ENCODE data around the gene GAPDHS.

The GAPDHS gene

DNA sequence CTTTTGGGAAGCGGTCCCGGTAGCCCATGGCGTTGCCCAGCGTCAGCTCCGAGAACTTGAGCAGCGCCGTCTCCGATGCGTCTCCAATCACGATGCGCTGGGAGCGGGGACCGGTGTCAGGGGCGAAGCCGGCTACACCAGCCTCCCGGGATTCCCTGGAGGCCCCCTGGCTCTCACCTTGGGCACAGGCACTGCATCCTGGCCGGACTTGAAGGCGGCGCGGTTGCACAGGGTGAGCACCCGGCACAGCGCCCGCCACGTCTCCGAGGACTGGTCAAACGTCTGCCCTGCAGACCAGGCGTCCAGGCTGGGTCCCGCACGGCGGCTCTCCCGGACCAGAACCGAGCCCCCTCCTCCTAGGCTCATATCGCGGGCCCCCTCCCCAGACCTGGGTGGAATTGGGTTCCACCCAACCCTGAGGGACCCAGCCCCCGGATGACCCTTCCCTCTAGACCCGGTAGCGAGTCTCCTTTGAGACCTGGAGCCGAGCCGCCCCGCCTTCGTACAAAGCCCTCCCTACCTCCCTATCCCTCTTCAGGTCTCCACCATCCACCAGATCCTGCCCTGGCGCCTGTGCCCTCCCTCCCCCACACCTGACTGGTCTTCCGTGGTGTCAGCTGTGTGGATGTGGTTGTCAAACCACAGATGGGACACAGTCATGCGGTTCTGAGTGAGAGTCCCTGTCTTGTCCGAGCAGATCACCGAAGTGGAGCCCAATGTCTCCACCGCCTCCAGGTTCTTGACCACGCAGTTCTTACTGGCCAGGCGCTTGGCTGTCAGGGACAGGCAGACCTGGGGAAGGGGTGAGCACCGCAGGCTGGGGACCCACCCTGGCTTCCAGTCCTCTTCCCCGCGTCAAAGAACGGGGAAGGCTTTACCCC lies 25.4 kb downstream of the GAPDHS start:
- no peak for DNase-seq

DNA sequence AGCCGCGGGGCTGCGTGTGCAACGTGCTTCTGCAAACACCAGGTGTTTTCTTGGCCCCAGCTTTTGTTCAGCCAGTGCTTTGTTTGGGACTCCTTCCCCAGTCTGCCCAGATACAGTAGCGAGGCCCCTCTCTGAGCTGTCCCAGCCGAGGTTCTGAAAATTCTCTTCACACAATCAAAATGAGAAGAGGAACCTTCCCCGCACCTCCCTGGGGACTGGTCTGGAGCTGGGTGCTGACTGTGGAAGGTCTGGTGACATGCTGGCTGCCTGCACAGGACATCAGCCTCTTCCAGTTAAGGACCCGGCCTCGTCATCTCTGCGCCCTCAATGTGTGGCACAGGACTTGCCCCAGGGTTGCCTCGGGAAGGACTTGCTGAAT lies 26.0 kb downstream of the GAPDHS start:
- peak; percentile 13 to 20 for DNase-seq

DNA sequence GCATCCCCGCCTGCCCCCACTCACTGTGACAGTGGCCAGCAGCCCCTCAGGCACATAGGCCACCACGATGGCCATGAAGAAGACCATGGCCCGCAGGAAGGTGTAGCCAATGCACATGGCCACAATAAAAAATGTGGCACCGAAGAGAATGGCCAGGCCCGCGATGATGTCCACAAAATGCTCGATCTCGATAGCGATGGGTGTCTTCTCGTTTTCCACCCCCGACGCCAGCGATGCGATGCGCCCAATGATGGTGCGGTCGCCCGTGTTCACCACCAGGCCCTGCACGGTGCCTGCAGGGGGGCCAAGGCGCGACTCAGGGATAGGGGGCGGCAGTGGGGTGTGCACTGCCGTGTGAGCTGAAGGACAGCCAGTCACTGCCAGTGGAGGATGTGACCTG lies 26.5 kb downstream of the GAPDHS start:
- no peak for DNase-seq

DNA sequence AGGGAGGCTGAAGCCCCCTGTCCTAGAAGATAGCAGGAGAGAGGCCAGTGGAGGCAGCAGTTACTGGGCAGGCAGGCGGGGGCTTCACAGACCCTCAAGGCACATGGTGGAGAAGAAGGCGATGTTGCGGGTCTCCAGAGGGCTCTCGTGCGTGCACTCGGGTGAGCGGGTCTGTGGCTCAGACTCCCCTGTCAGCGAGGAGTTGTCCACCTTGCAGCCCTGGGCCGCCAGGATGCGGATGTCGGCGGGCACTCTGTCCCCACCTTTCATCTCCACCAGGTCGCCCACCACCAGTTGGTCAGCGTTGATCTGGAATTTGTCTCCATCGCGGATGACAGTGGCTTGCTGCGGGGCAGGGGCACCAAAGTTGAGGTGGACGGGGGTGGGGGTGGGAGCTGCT lies 27.0 kb downstream of the GAPDHS start:
- no peak for DNase-seq

DNA sequence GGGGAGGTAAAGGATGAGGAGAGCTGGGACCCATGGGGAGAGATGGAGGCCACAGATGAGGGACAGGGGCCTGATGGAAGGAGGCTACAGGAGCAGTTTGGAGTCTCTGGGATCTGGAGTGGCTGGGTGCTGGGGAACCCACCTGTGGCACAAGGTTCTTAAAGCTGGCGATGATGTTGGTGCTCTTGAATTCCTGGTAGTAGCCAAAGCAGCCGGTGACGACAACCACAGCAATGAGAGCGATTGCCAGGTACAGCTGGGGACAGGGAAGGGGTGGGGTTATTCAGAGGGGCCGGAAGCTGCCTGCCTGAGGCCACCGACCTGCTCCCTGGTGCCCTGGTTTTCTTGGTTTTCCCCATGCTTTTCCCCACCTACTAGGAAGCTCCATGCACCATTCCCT lies 27.4 kb downstream of the GAPDHS start:
- DNase-seq = no peak

DNA sequence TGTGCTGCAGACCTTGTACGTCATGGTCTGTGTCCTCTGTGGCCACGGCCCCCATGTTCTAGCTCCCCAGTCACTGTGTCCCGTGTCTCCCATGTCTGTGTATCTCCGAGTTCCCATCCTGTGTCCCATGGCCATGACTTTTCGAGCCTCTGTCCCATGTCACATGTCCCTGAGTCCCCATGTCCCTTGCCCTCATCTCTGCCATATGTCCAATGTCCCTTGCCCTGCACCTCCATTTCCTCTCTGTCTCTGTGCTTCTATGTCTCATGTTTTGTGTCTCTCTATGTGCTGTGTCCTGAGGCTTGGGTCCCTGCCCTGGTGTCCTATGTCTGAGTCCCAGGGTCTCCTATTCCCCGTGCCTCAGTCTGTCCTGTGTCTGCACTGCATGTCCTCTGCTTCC lies 28.2 kb downstream of the GAPDHS start:
- DNase-seq = no peak

DNA sequence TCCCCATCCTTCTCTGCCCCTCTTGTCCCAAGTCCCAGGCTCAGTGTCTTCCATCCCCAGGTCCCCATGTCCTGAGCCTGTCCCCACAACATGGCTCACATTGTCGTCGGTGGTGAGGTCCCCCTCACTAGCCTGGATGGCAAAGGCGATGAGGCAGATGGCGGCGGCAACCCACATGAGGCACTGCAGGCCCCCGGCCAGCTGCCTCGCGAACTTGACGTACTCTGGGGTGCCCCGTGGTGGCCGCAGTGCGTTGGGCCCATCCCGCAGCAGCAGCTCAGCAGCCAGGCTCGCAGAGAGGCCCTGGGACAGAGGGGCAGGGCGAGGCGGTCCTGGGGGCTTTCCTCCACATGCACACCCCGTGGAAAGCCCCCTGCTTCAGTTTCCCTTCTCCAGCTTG lies 29.1 kb downstream of the GAPDHS start:
- DNase-seq = no peak

DNA sequence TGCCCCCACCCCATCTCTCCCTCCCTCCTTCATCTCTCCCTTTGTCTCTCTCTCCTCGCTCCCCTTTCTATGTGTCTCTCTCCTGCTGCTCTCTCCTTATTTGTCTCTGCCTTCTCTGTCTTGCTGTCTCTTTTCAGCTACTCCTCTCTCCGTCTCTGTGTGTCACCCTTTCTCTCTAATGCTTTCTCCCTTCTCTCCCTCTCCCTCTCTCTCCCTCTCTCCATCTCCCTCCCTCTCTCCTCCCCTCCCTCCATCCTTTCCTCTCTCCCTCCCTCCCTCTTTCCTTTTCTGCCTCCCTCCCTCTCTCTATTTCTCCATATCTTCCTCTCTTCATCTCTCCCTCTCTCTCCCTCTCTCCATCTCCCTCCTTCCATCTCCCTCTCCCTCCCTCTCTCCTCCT lies 29.5 kb downstream of the GAPDHS start:
- no peak for DNase-seq

DNA sequence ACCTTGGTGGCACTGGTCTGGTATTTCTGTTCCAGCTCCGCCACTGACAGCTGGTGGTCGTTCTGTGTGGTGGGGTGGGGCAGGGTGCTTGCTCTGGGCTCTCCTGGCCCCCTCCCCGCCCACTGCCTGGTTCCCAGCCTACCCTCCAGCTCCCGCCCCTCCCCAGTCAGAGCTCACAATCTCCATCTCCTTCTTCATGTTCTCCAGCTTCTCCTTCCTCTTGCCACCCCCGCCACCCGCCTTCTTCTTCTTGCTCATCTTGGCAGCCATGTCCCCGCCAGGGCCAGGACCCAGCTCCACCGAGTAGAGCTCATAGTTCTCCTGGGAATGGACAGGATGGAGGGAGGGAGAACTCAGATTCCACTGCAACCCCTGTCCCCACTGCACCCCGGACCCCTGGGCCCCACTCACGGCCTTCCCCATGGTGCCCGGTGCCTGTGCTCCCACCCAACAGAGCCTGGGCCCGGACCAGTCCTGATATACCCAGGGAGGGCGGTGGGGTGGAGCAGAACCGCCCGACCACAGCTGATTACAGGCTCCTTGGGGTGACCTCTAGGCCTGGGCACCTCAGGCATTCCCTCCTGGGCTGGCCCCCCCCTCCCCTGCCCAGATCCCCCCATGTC lies 30.1 kb downstream of the GAPDHS start, which contains the start of gene ATP4A:
ATP4A (minus strand) TSS at position 452 of the 623 bp plus-strand sequence; CDS start at position 423, 29 bp downstream.
- no peak for DNase-seq

DNA sequence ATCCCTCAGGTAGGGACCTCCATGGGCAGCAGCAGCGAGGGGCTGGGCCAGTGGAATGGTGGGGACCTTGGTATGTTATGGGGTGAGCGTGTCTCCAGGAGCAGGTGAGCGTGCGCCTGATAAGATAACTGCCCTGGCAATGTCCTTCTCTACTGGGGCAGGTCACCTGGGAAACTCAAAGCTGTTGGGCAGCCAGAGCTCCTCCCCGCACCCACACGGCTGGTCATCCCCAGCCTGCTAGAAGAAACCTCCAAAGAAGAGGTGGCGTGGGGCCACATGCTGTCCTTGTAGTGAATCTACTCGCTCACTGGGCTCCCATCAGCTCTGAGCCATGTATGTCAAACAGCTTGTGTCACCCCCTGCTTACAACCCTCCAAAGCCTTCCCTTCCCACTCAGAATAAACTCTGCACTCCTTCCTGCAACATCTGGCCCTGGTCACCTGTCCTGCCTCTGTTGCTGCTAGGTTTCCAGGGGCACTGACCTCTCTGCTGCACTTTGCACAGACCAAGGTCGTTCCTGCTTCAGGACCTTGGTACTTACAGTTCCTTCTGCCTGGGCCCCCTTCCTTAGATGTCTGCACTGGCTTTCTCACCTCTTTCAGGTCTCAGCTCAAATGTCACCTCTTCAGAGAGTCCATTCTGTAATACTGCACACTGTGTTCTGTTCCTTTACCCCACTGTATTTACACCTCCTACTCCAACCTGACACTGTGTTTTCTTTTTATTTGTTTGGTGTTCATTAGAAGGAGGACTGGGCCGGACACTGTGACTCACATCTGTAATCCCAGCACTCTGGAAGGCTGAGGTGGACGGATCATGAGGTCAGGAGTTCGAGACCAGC lies 32.0 kb downstream of the GAPDHS start:
- DNase-seq = no peak

DNA sequence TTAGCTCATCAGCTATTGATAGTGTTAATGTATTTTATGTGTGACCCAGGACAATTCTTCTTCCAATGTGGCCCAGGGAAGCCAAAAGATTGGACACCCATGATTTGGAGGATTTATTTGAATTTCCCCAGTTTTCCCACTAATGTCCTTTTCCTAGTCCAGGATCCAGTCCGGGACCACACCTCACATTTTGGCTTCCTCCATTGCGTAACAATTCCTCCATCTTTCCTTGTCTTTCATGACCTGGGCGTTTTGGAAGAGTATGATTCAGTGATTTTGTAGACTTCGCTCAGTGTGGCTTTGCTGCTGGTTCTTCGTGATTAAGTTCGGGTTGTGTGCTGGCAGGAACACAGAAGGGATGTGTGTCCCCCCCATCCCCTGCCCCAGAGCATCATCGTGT lies 33.5 kb downstream of the GAPDHS start:
- DNase-seq = no peak

DNA sequence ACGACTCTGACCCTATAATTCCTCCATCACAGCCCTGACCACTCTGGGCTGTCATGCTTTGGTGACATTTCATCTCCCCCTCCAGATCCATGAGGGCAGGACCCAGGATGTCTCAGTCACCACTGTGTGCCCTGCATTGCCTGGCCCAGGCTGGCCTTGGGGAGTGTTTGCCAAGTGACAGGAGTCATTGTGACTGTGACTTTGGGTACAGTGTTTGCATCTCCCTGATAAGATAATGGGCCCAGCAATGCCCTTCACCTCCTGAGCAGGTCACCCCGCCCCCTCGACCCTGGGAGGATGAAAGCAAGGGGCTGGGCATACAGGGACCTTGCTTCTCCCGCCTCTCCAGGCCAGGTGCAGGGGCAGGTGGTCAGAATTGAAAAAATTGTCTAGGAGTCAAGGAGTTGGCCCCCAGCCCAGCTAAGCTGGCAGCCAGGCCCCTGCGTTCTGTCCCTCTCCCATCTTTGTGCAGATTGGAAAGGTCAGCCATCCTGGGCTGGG lies 36.1 kb downstream of the GAPDHS start:
- peak; percentile 51 to 57 for DNase-seq

DNA sequence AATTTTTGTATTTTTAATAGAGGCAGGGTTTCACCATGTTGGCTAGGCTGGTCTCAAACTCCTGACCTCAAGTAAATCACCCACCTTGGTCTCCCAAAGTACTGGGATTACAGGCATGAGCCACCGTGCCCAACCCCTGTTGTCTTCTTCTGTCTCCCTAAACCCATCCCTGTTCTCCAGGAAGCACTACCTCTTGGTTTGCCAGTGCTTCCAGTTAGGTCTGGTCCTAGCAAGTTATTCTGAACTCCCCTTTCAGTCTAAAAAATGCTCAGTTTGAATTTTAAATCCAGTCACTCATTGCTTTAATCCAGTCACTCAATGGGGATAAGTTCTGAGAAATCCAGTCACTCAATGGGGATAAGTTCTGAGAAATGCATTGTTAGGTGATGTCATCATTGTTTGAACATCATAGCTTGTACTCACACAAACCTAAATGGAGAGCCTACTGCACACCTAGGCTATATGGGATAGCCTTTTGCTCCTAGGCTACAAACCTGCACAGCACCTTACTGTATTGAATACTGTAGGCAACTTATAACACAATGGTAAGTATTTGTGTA lies 38.2 kb downstream of the GAPDHS start:
- no peak for DNase-seq

DNA sequence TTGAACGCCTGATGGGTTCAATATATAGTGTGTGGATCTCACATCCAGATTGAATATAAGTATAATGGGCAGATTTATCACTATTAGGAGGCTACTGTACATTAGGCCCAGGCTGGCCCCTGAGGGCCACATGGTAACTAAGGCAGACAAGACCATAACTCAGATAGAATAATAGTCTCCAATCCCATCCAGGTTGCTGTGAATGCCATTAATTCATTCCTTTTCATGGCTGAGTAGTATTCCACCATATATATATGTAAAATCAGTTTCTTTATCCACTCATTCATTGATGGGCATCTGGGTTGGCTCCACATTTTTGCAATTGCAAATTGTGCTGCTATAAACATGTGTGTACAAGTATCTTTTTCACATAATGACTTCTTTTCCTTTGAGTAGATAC lies 44.7 kb downstream of the GAPDHS start:
- DNase-seq = no peak

DNA sequence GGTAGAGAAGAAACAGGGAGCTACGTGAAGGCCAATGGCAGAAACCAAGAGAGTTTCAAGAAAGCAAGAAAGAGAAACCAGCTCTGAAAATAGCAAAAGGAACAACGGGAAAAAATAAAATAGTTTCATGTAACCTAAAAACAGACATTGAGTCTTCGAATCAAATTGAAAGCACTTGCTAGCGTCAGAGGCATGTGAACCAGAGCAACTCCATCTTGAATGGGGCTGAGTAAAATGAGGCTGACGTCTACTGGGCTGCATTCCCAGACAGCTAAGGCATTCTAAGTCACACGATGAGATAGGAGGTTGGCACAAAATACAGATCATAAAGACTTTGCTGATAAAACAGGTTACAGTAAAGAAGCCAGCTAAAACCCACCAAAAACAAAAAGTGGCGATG lies 45.5 kb downstream of the GAPDHS start:
- DNase-seq = no peak

DNA sequence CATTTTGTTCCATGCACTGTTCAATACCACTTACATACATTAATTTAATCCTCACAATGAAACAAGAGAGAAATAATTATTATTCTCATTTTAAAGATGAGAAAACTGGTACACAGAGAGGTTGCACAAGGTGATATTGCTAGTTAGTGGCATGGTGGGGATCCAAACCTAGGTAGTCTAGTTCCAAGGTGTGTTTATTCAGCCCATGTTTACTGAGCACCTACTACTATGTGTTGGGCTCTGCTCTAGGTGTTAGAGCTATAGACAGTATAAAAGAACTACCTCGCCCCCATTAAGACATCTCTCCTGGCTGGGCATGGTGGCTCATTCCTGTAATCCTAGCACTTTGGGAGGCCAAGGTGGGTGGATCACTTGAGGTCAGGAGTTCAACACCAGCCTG lies 49.5 kb downstream of the GAPDHS start:
- DNase-seq = no peak

DNA sequence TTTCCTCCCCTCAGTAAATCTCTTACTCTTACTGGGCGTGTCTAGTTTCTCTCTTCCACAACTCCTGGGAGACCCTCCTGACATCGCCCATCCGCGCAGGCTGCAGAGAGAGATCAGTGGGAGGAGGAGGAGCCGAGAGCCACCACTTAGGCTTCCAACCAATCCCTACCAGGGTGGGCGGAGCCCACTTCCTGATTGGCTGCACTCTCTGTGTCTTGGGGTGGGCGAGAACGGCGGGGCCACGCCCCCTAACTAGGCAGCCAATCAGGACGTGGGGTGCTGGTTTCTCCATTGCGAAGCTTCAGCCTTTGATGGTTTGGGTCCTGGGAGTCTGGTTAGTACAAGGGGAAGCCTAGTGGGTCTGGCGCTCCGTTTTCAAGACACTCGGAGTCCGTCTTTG lies 52.6 kb downstream of the GAPDHS start, which contains the start of gene PMIS2:
PMIS2 (plus strand) TSS at position 326 of the 400 bp plus-strand sequence. CDS start 87 bp downstream, outside the sequence.
- DNase-seq = no peak

DNA sequence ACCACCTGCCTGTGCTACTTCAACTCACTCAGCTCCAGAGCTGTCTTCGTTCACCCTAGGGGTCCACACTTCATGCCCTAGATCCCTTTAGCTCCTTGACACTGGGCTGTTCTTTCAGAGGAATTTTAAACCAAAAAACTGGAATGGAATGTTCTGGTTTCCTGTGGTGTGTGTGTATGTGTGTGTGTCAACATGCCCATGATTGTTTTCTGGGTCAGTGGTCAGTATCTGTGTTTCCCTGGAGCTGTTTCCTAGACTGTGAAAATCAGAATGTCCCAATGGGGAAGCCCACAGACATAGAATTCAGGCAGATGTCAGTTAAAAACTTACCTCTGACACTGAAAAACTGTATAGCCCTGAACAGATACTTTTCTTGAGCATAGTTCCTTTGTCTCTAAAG lies 54.1 kb downstream of the GAPDHS start:
- no peak for DNase-seq

DNA sequence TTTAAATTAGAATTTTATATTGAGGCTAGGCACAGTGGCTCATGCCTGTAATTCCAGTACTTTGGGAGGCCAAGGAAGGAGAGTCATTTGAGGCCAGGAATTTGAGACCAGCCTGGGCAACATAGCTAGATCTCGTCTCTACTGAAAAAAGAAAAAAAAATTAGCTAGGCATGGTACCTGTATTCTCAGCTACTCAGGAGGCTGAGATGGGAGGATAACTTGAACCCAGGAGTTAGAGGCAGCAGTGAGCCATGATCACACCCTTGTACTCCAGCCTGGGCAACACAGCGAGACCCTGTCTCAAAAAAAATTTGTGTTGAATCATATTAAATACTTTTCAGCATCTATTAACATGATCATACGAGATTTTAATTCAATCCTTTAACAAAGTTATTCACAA lies 57.6 kb downstream of the GAPDHS start:
- no peak for DNase-seq

DNA sequence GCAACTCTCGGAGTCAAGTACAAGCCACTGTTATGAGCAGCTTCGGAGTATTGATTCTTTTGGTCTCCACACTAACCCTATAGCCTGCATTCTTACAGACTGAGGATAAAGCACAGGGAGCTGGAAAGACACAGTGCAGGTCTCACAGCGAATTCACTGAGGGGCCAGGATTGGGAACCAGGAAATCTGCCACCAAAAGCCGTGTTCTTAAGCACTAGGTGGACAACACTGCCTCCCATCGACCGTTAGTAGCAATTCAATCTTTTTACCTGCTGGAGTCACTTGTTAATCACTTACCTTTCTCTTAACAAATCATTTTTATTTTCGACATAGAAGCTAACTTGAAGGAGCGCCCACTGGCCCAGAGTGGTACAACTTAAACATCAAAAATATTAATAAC lies 59.0 kb downstream of the GAPDHS start:
- DNase-seq = peak in 1 of 2 experiments; percentile 31

Measured in SHP77 (cell line).